B cell (primary cell): ENCODE data around the gene IMMP2L. TPM values are rescaled to one million over a fixed set of nuclear protein-coding genes. Genes with fewer than 3 reads are reported as not detected.

Source experiments
- ATAC-seq: fragments of 200-7000 bp; cut with Tn5 transposase; one replicate; pipeline ENCODE4 v1.10.0; 2021; ENCODE audit warnings: low read depth, mild to moderate bottlenecking, moderate number of reproducible peaks, moderate library complexity
- CTCF ChIA-PET: fragments of 350-600 bp; sonication (Branson Sonifier 250); formaldehyde crosslinking; loops from one replicate; lab custom pipeline; 2021; ENCODE audit warnings: antibody characterized with exemption, inconsistent platforms; lab: Charles Lee
- POLR2A ChIA-PET: fragments of 350-600 bp; sonication (Branson Sonifier 250); formaldehyde crosslinking; loops from one replicate; lab custom pipeline; 2021; ENCODE audit warnings: antibody characterized with exemption; lab: Charles Lee
- DNase-seq: peaks from one replicate; pipeline ENCODE4 v3.0.0; 2013
- H2AFZ ChIP-seq: 2 replicates; pipeline ENCODE4 v1.6.1; 2012; ENCODE audit warnings: mild to moderate bottlenecking, low read depth, low read length; ENCODE audit not compliant: insufficient read depth, poor library complexity, severe bottlenecking
- H3K27ac ChIP-seq, 2 donors: 1 replicate in 1 of 2; 2 replicates in 1 of 2; pipeline ENCODE4 v1.5.1; 2012 to 2013; ENCODE audit warnings: low read length in 2 of 2, mild to moderate bottlenecking in 2 of 2, moderate library complexity in 1 of 2
- H3K27me3 ChIP-seq, 4 experiments: fragments of 200-600 bp in 1 of 4; sonication (generic) in 1 of 4; replicated peaks in 1 of 4; 1 replicate in 2 of 4; 2 replicates in 2 of 4; pipeline versions ENCODE4 v1.6.1 to v1.7.0; 2013 to 2016; ENCODE audit warnings: low read length in 3 of 4, mild to moderate bottlenecking in 2 of 4, mixed read lengths in 1 of 4, moderate library complexity in 1 of 4; ENCODE audit not compliant: insufficient read depth in 4 of 4, control insufficient read depth in 3 of 4; ENCODE audit errors: control extremely low read depth in 1 of 4
- H3K36me3 ChIP-seq, 2 experiments: replicated peaks in 1 of 2; 1 replicate in 1 of 2; 2 replicates in 1 of 2; pipeline versions ENCODE4 v1.6.1 to v1.7.1; 2013; ENCODE audit warnings: low read length in 1 of 2; ENCODE audit not compliant: insufficient read depth in 2 of 2, control insufficient read depth in 1 of 2; ENCODE audit errors: control extremely low read depth in 1 of 2, extremely low read depth in 1 of 2
- H3K4me1 ChIP-seq, 2 donors: fragments of 200-600 bp in 1 of 2; sonication (generic) in 1 of 2; 1 replicate in 1 of 2; 2 replicates in 1 of 2; pipeline versions ENCODE4 v1.5.1 to v1.6.1; 2013 to 2017; ENCODE audit warnings: low read length in 2 of 2; ENCODE audit not compliant: control insufficient read depth in 2 of 2, insufficient read depth in 2 of 2
- H3K4me2 ChIP-seq: replicated peaks from 2 replicates; pipeline ENCODE3; 2012; ENCODE audit warnings: mild to moderate bottlenecking, low read depth, low read length; ENCODE audit not compliant: poor library complexity, severe bottlenecking
- H3K4me3 ChIP-seq, 5 experiments: fragments of 200-600 bp in 1 of 5; sonication (generic) in 1 of 5; 1 replicate in 3 of 5; 2 replicates in 2 of 5; pipeline versions ENCODE4 v1.5.1 to v1.7.0; 2011 to 2016; ENCODE audit warnings: low read length in 4 of 5, mild to moderate bottlenecking in 4 of 5, low read depth in 2 of 5, control low read depth in 1 of 5, moderate library complexity in 1 of 5; ENCODE audit not compliant: insufficient read depth in 1 of 5; ENCODE audit errors: control extremely low read depth in 1 of 5, extremely low read depth in 1 of 5
- H3K79me2 ChIP-seq: fragments of 200-600 bp; sonication (generic); one replicate; pipeline ENCODE4 v1.6.0; 2016; ENCODE audit warnings: low read length; ENCODE audit not compliant: control insufficient read depth, insufficient read depth
- H3K9ac ChIP-seq: fragments of 200-600 bp; sonication (generic); 2 replicates; pipeline ENCODE4 v1.6.1; 2017; ENCODE audit warnings: mild to moderate bottlenecking, low read length, moderate library complexity
- H3K9me3 ChIP-seq, 3 donors: one replicate each; pipeline versions ENCODE4 v1.6.1 to v1.7.1; 2013; ENCODE audit warnings: low read length in 2 of 3; ENCODE audit not compliant: control insufficient read depth in 2 of 3, insufficient read depth in 1 of 3; ENCODE audit errors: control extremely low read depth in 1 of 3
- H4K20me1 ChIP-seq: 2 replicates; pipeline ENCODE4 v1.6.0; 2012; ENCODE audit warnings: mild to moderate bottlenecking, low read length; ENCODE audit not compliant: insufficient read depth, control insufficient read depth, poor library complexity, severe bottlenecking
- H3K27ac Mint-ChIP-seq: one replicate; pipeline ENCODE4 v1.8.0; 2021; ENCODE audit warnings: mixed read lengths
- H3K27me3 Mint-ChIP-seq: one replicate; pipeline ENCODE4 v1.8.0; 2021; ENCODE audit warnings: mixed read lengths
- H3K4me1 Mint-ChIP-seq: one replicate; pipeline ENCODE4 v1.8.0; 2021; ENCODE audit warnings: mixed read lengths
- H3K4me3 Mint-ChIP-seq: one replicate; pipeline ENCODE4 v1.8.0; 2021; ENCODE audit warnings: mixed read lengths
- H3K9me3 Mint-ChIP-seq: one replicate; pipeline ENCODE4 v1.8.0; 2022; ENCODE audit warnings: mixed read lengths; ENCODE audit not compliant: insufficient read depth
- CTCF ChIP-seq: fragments of 200-600 bp; IDR thresholded peaks from one replicate; pipeline ENCODE4 v1.8.0; 2022; ENCODE audit warnings: antibody characterized with exemption, mild to moderate bottlenecking
- EZH2 ChIP-seq: IDR thresholded peaks from 2 replicates; pipeline ENCODE4 v1.6.1; 2012; ENCODE audit warnings: borderline replicate concordance, low read depth, mild to moderate bottlenecking, moderate library complexity, low read length; ENCODE audit not compliant: insufficient read depth, poor library complexity, severe bottlenecking
- WGBS: methylation state at CpG from one replicate; pipeline ENCODE4 v1.1.5; 2013; ENCODE audit warnings: missing lambda C conversion rate; ENCODE audit not compliant: insufficient coverage; 5-methylcytosine and 5-hydroxymethylcytosine counted together
- intact Hi-C: fragments of 100-400 bp; cut with micrococcal nuclease; formaldehyde crosslinking; loops from one replicate; pipeline ENCODE4 v1.10.0; 2022
- polyA plus RNA-seq: library from polyadenylated mRNA; depleted of rRNA; stranded (reverse); fragments of >200 nt; gene quantifications from 2 replicates; pipeline ENCODE4 v1.2.3, GENCODE V29; 2012
- total RNA-seq, 2 donors: library from RNA; stranded (reverse); fragments of 120-200 nt in 1 of 2; gene quantifications; 1 replicate in 1 of 2; 2 replicates in 1 of 2; pipeline versions ENCODE4 v1.2.3 to v1.2.4, GENCODE V29; 2013 to 2022

Gene IMMP2L
- total and polyA plus RNA-seq, 2 donors (not counting 1 experiment from before 2014, with no cell fraction given): 3.8 to 34.2 TPM

GRCh38 chr7:111164442-111164841 lies 397.9 kb downstream of the IMMP2L start:
- Histone ChIP-seq H3K9ac (no peak overlapping the region), H3K4me1 (no peaks in the 10 kb centered on the region), H3K79me2 (no peaks in the 10 kb centered on the region), H3K36me3 (no peaks in the 10 kb centered on the region), H3K27me3 (no peaks in the 10 kb centered on the region), H2AFZ (no peak overlapping the region), H3K9me3 (no peaks in the 10 kb centered on the region), H3K4me3 (no peak overlapping the region), H3K4me2 (no peak overlapping the region), H3K27ac (no peak overlapping the region), H4K20me1 (no peaks in the 10 kb centered on the region)
- ChIA-PET CTCF (no interaction called here), POLR2A (no interaction called here)
- H3K9me3 Mint-ChIP-seq: no peaks in the 10 kb centered on the region
- no peak overlapping the region for H3K4me3 Mint-ChIP-seq
- intact Hi-C loops: no loop called here
- TF ChIP-seq EZH2 (no peak), CTCF (no peak)
- no CpG with 5 or more reads among the region's 1 CpG for WGBS
- H3K27ac Mint-ChIP-seq: no peak overlapping the region
- DNase-seq (no peak), ATAC-seq (no peak)
- no peaks in the 10 kb centered on the region for H3K4me1 Mint-ChIP-seq
- no peaks in the 10 kb centered on the region for H3K27me3 Mint-ChIP-seq

GRCh38 chr7:111162692-111163091 lies 399.6 kb downstream of the IMMP2L start:
- H3K9me3 ChIP-seq: no peaks in the 10 kb centered on the region
- no peaks in the 10 kb centered on the region for H3K36me3 ChIP-seq
- H2AFZ ChIP-seq: no peak overlapping the region
- no peak overlapping the region for H3K27ac Mint-ChIP-seq
- ChIA-PET POLR2A (no interaction called here), CTCF (no interaction called here)
- H3K9ac ChIP-seq: no peak overlapping the region
- 100% methylated on average over 2 of the region's 3 CpGs for WGBS
- DNase-seq: no peak
- H3K27ac ChIP-seq: no peak overlapping the region
- intact Hi-C loops: no loop called here
- no peaks in the 10 kb centered on the region for H3K79me2 ChIP-seq
- no peaks in the 10 kb centered on the region for H3K9me3 Mint-ChIP-seq
- H3K4me1 Mint-ChIP-seq: no peaks in the 10 kb centered on the region
- no peaks in the 10 kb centered on the region for H4K20me1 ChIP-seq
- H3K4me1 ChIP-seq: no peaks in the 10 kb centered on the region
- no peak for ATAC-seq
- no peaks in the 10 kb centered on the region for H3K27me3 ChIP-seq
- H3K4me2 ChIP-seq: no peak overlapping the region
- H3K27me3 Mint-ChIP-seq: no peaks in the 10 kb centered on the region
- no peak overlapping the region for H3K4me3 ChIP-seq
- no peak for TF ChIP-seq EZH2
- TF ChIP-seq CTCF: no peak
- no peak overlapping the region for H3K4me3 Mint-ChIP-seq
